ENCODE measurements around the gene HECA.
"Not testable (repeated sequence)": the region's sequence is repeated elsewhere in the genome, so short reads cannot be mapped to it uniquely, and the experiment has no call there.

HECA gene

GRCh38 chr6:139153855-139154254 is 19.0 kb downstream of the HECA start:
- peaks cover 5% of the 10 kb centered on the region for H3K36me3 Mint-ChIP-seq (ENCODE audit: low read depth)
- no peak overlapping the region for H3K27ac Mint-ChIP-seq
- peaks cover 42% of the 10 kb centered on the region for H3K4me1 Mint-ChIP-seq
- no peak overlapping the region for H3K4me3 Mint-ChIP-seq
- TF ChIP-seq CTCF (IDR thresholded peaks at IDR 0.05; ENCODE audit: unreplicated experiment in 3 of 3) = no peak
- no peaks in the 10 kb centered on the region for H3K9me3 Mint-ChIP-seq
- H3K27me3 Mint-ChIP-seq (ENCODE audit: low read depth) = no peaks in the 10 kb centered on the region

- no peaks in the 10 kb centered on the region for H3K9me3 Mint-ChIP-seq
- peaks cover 30% of the 10 kb centered on the region for H3K4me1 Mint-ChIP-seq
- H3K27me3 Mint-ChIP-seq (ENCODE audit: low read depth) = no peaks in the 10 kb centered on the region
- H3K27ac Mint-ChIP-seq = no peak overlapping the region
- H3K36me3 Mint-ChIP-seq (ENCODE audit: low read depth) = peaks cover 5% of the 10 kb centered on the region
- no peak overlapping the region for H3K4me3 Mint-ChIP-seq
- no peak for TF ChIP-seq CTCF (IDR thresholded peaks at IDR 0.05; ENCODE audit: unreplicated experiment in 3 of 3)
Observed at GRCh38 chr6:139154881-139155547, 20.1 kb downstream of the HECA start.

- TF ChIP-seq CTCF (IDR thresholded peaks at IDR 0.05; ENCODE audit: unreplicated experiment in 3 of 3) = no peak
- H3K4me1 Mint-ChIP-seq = peaks cover 22% of the 10 kb centered on the region
- no peak overlapping the region for H3K4me3 Mint-ChIP-seq
- no peaks in the 10 kb centered on the region for H3K9me3 Mint-ChIP-seq
- H3K27me3 Mint-ChIP-seq (ENCODE audit: low read depth) = no peaks in the 10 kb centered on the region
- H3K36me3 Mint-ChIP-seq (ENCODE audit: low read depth) = peaks cover 5% of the 10 kb centered on the region
- peak overlapping the region in 1 of 3 experiments; percentile 63 for H3K27ac Mint-ChIP-seq
Observed at GRCh38 chr6:139156102-139156501, 21.2 kb downstream of the HECA start.

GRCh38 chr6:139156551-139156950 is 21.7 kb downstream of the HECA start:
- Mint-ChIP-seq H3K4me1 (peaks cover 21% of the 10 kb centered on the region), H3K36me3 (ENCODE audit: low read depth) (peaks cover 5% of the 10 kb centered on the region), H3K27me3 (ENCODE audit: low read depth) (no peaks in the 10 kb centered on the region), H3K9me3 (no peaks in the 10 kb centered on the region), H3K4me3 (no peak overlapping the region), H3K27ac (peak overlapping the region in 1 of 3 experiments; percentile 63)
- TF ChIP-seq CTCF (IDR thresholded peaks at IDR 0.05; ENCODE audit: unreplicated experiment in 3 of 3) = no peak

GRCh38 chr6:139157086-139157485 is 22.2 kb downstream of the HECA start:
- not testable (repeated sequence) for H3K4me3 Mint-ChIP-seq; H3K36me3 Mint-ChIP-seq (ENCODE audit: low read depth); H3K9me3 Mint-ChIP-seq; H3K27me3 Mint-ChIP-seq (ENCODE audit: low read depth)
- Mint-ChIP-seq H3K27ac (peak overlapping the region in 1 of 3 experiments; percentile 9), H3K4me1 (peaks cover 15% of the 10 kb centered on the region)

- Mint-ChIP-seq H3K9me3 (no peaks in the 10 kb centered on the region), H3K4me1 (peaks cover 11% of the 10 kb centered on the region), H3K27ac (no peak overlapping the region), H3K27me3 (ENCODE audit: low read depth) (no peaks in the 10 kb centered on the region), H3K4me3 (no peak overlapping the region), H3K36me3 (ENCODE audit: low read depth) (peaks cover 5% of the 10 kb centered on the region)
- no peak for TF ChIP-seq CTCF (IDR thresholded peaks at IDR 0.05; ENCODE audit: unreplicated experiment in 3 of 3)
Observed at GRCh38 chr6:139159016-139159415, 24.1 kb downstream of the HECA start.

Data from nephron (organoid).